DND-41 (cell line): Measurements from ENCODE around the gene STMND1.

Experiments
- ATAC-seq: fragments of 200-7000 bp; cut with Tn5 transposase; 3 replicates; pipeline ENCODE4 v1.9.1; 2021; ENCODE audit warnings: low read depth; ENCODE audit not compliant: insufficient read depth
- DNase-seq: peaks from one replicate; pipeline ENCODE4 v3.0.0-alpha.2; 2020
- H2AFZ ChIP-seq: 2 replicates; pipeline ENCODE4 v1.6.0; 2012; ENCODE audit warnings: low read depth, low read length
- H3K27ac ChIP-seq: 2 replicates; pipeline ENCODE4 v1.5.1; 2012; ENCODE audit warnings: low read length, inconsistent platforms
- H3K27me3 ChIP-seq: fragments of 200-600 bp; sonication (generic); 2 replicates; pipeline ENCODE4 v1.6.0; 2012; ENCODE audit warnings: low read length, mild to moderate bottlenecking, inconsistent platforms; ENCODE audit not compliant: insufficient read depth, poor library complexity
- H3K36me3 ChIP-seq: 2 replicates; pipeline ENCODE4 v1.5.1; 2012; ENCODE audit warnings: low read length, inconsistent platforms; ENCODE audit not compliant: insufficient read depth
- H3K4me1 ChIP-seq: 2 replicates; pipeline ENCODE4 v1.5.1; 2012; ENCODE audit warnings: mild to moderate bottlenecking, low read length; ENCODE audit not compliant: insufficient read depth
- H3K4me2 ChIP-seq: 2 replicates; pipeline ENCODE4 v1.6.0; 2012; ENCODE audit warnings: mild to moderate bottlenecking, moderate library complexity, low read length, inconsistent platforms; ENCODE audit not compliant: insufficient read depth
- H3K4me3 ChIP-seq, 2 experiments: fragments of 200-600 bp in 1 of 2; shearing (Covaris generic) in 1 of 2; 2 replicates each; pipeline ENCODE4 v1.5.1; 2012 to 2016; ENCODE audit warnings: inconsistent platforms in 2 of 2, low read length in 2 of 2, mild to moderate bottlenecking in 2 of 2, low read depth in 1 of 2, moderate library complexity in 1 of 2
- H3K79me2 ChIP-seq: 2 replicates; pipeline ENCODE4 v1.6.0; 2012; ENCODE audit warnings: low read length, inconsistent platforms; ENCODE audit not compliant: insufficient read depth
- H3K9ac ChIP-seq: 2 replicates; pipeline ENCODE4 v1.6.0; 2012; ENCODE audit warnings: low read depth, mild to moderate bottlenecking, inconsistent platforms, low read length, moderate library complexity
- H3K9me3 ChIP-seq: 2 replicates; pipeline ENCODE4 v1.5.1; 2012; ENCODE audit warnings: low read length, moderate library complexity, mild to moderate bottlenecking, inconsistent platforms; ENCODE audit not compliant: insufficient read depth, severe bottlenecking
- H4K20me1 ChIP-seq: 2 replicates; pipeline ENCODE4 v1.6.0; 2012; ENCODE audit warnings: low read length; ENCODE audit not compliant: insufficient read depth
- CTCF ChIP-seq: IDR thresholded peaks from 2 replicates; pipeline ENCODE4 v1.5.1; 2012; ENCODE audit warnings: borderline replicate concordance, low read length, moderate library complexity, mild to moderate bottlenecking; ENCODE audit not compliant: poor library complexity, severe bottlenecking; ENCODE audit errors: extremely low read depth
- EZH2 ChIP-seq: IDR thresholded peaks from 3 replicates; pipeline ENCODE4 v1.6.1; 2012; ENCODE audit warnings: borderline replicate concordance, low read depth, mild to moderate bottlenecking, moderate library complexity, low read length, inconsistent platforms; ENCODE audit not compliant: severe bottlenecking

The STMND1 gene

GRCh38 chr6:17096096-17096495, 5.8 kb upstream of the STMND1 start:
- TF ChIP-seq CTCF (no peak), EZH2 (no peak)
- Histone ChIP-seq H3K36me3 (no peaks in the 10 kb centered on the region), H3K4me1 (no peaks in the 10 kb centered on the region), H2AFZ (no peak overlapping the region), H3K4me3 (no peak overlapping the region), H3K9ac (no peak overlapping the region), H3K9me3 (no peaks in the 10 kb centered on the region), H4K20me1 (no peaks in the 10 kb centered on the region), H3K4me2 (no peak overlapping the region), H3K27me3 (no peaks in the 10 kb centered on the region), H3K27ac (no peak overlapping the region), H3K79me2 (no peaks in the 10 kb centered on the region)
- ATAC-seq, result no peak
- DNase-seq, result no peak

- Histone ChIP-seq H3K36me3 (no peaks in the 10 kb centered on the region), H3K27me3 (no peaks in the 10 kb centered on the region), H3K9ac (no peak overlapping the region), H2AFZ (no peak overlapping the region), H3K9me3 (no peaks in the 10 kb centered on the region), H4K20me1 (no peaks in the 10 kb centered on the region), H3K4me1 (no peaks in the 10 kb centered on the region), H3K4me3 (no peak overlapping the region), H3K27ac (no peak overlapping the region), H3K79me2 (no peaks in the 10 kb centered on the region), H3K4me2 (no peak overlapping the region)
- DNase-seq (no peak), ATAC-seq (no peak)
- TF ChIP-seq EZH2, result no peak
- no peak for TF ChIP-seq CTCF
These were observed 5.2 kb upstream of the STMND1 start for GRCh38 chr6:17096652-17097051.

- Histone ChIP-seq H3K4me1 (no peaks in the 10 kb centered on the region), H3K4me2 (no peak overlapping the region), H3K9me3 (no peaks in the 10 kb centered on the region), H2AFZ (no peak overlapping the region), H4K20me1 (no peaks in the 10 kb centered on the region), H3K36me3 (no peaks in the 10 kb centered on the region), H3K9ac (no peak overlapping the region), H3K27me3 (no peaks in the 10 kb centered on the region), H3K4me3 (no peak overlapping the region), H3K79me2 (no peaks in the 10 kb centered on the region), H3K27ac (no peak overlapping the region)
- no peak for ATAC-seq
- DNase-seq, result no peak
- no peak for TF ChIP-seq EZH2
- TF ChIP-seq CTCF, result no peak
These were observed 3.9 kb upstream of the STMND1 start for GRCh38 chr6:17097982-17098381.

- TF ChIP-seq EZH2 (no peak), CTCF (no peak)
- H3K27ac ChIP-seq, result no peak overlapping the region
- no peaks in the 10 kb centered on the region for H3K4me1 ChIP-seq
- no peak overlapping the region for H3K9ac ChIP-seq
- H3K79me2 ChIP-seq, result no peaks in the 10 kb centered on the region
- DNase-seq, result no peak
- H4K20me1 ChIP-seq, result no peaks in the 10 kb centered on the region
- ATAC-seq, result no peak
- no peak overlapping the region for H3K4me2 ChIP-seq
- no peaks in the 10 kb centered on the region for H3K27me3 ChIP-seq
- H3K36me3 ChIP-seq, result no peaks in the 10 kb centered on the region
- no peak overlapping the region for H3K4me3 ChIP-seq
- no peaks in the 10 kb centered on the region for H3K9me3 ChIP-seq
- no peak overlapping the region for H2AFZ ChIP-seq
These were observed 3.3 kb upstream of the STMND1 start for GRCh38 chr6:17098538-17098937.
